CD4-positive, alpha-beta memory T cell (primary cell): Measurements from ENCODE around the gene CABP5. TPM values are rescaled to one million over a fixed set of nuclear protein-coding genes. Genes with fewer than 3 reads are reported as not detected.

Experiments used
- CTCF ChIA-PET: fragments of 350-600 bp; sonication (Branson Sonifier 250); formaldehyde crosslinking; loops from one replicate; lab custom pipeline; 2021; ENCODE audit warnings: inconsistent platforms; ENCODE audit not compliant: partially characterized antibody; lab: Charles Lee
- POLR2A ChIA-PET: fragments of 350-600 bp; sonication (Branson Sonifier 250); formaldehyde crosslinking; loops from one replicate; lab custom pipeline; 2021; ENCODE audit not compliant: partially characterized antibody; lab: Charles Lee
- DNase-seq, 5 donors: peaks; one replicate each; pipeline versions ENCODE4 v3.0.0 to v3.0.0-alpha.2; 2020 to 2022; ENCODE audit warnings: mixed read lengths in 1 of 5
- H3K27ac ChIP-seq: one replicate; pipeline ENCODE4 v1.7.0; 2013; ENCODE audit warnings: low read depth, low read length
- H3K27me3 ChIP-seq: 2 replicates; pipeline ENCODE4 v1.7.0; 2013; ENCODE audit warnings: mild to moderate bottlenecking, low read length, moderate library complexity; ENCODE audit not compliant: insufficient read depth
- H3K36me3 ChIP-seq: 2 replicates; pipeline ENCODE4 v1.7.0; 2013; ENCODE audit warnings: mild to moderate bottlenecking, low read length, moderate library complexity; ENCODE audit not compliant: insufficient read depth
- H3K4me1 ChIP-seq: 2 replicates; pipeline ENCODE4 v1.7.0; 2013; ENCODE audit warnings: mild to moderate bottlenecking, low read length, moderate library complexity; ENCODE audit not compliant: insufficient read depth
- H3K4me3 ChIP-seq, 2 donors: one replicate each; pipeline ENCODE4 v1.7.0; 2013; ENCODE audit warnings: low read length in 2 of 2, mild to moderate bottlenecking in 1 of 2
- H3K9me3 ChIP-seq, 2 donors: one replicate each; pipeline ENCODE4 v1.7.0; 2013; ENCODE audit warnings: low read length in 2 of 2, control low read depth in 1 of 2; ENCODE audit not compliant: control insufficient read depth in 1 of 2
- H3K27ac Mint-ChIP-seq, 7 donors: one replicate each; pipeline ENCODE4 v1.8.0; 2020 to 2021; ENCODE audit warnings: mixed read lengths in 7 of 7, mild to moderate bottlenecking in 6 of 7, inconsistent platforms in 3 of 7, moderate library complexity in 3 of 7
- H3K27me3 Mint-ChIP-seq, 2 donors: one replicate each; pipeline ENCODE4 v1.8.0; 2020 to 2021; ENCODE audit warnings: mixed read lengths in 2 of 2
- H3K36me3 Mint-ChIP-seq, 2 donors: one replicate each; pipeline ENCODE4 v1.8.0; 2020 to 2021; ENCODE audit warnings: mixed read lengths in 2 of 2, inconsistent platforms in 1 of 2, mild to moderate bottlenecking in 1 of 2
- H3K4me1 Mint-ChIP-seq, 4 donors: one replicate each; pipeline ENCODE4 v1.8.0; 2020 to 2021; ENCODE audit warnings: mixed read lengths in 4 of 4, mild to moderate bottlenecking in 1 of 4
- H3K4me3 Mint-ChIP-seq, 8 donors: one replicate each; pipeline ENCODE4 v1.8.0; 2020 to 2021; ENCODE audit warnings: mixed read lengths in 8 of 8, mild to moderate bottlenecking in 7 of 8, moderate library complexity in 6 of 8, inconsistent platforms in 3 of 8
- H3K9me3 Mint-ChIP-seq, 8 donors: one replicate each; pipeline ENCODE4 v1.8.0; 2020 to 2021; ENCODE audit warnings: mixed read lengths in 8 of 8, mild to moderate bottlenecking in 5 of 8, inconsistent platforms in 3 of 8, moderate library complexity in 1 of 8
- intact Hi-C: fragments of 100-400 bp; cut with micrococcal nuclease; formaldehyde crosslinking; loops from one replicate; pipeline ENCODE4 v1.15.1; 2023
- polyA plus RNA-seq, 2 donors: library from polyadenylated mRNA; unstranded; fragments of 300-500 nt; fragmentation: Illumina TruSeq; gene quantifications; one replicate each; pipeline ENCODE4 v1.2.3, GENCODE V29; 2021
- total RNA-seq, 2 experiments: library from RNA; stranded (reverse); gene quantifications; one replicate each; pipeline ENCODE4 v1.2.3, GENCODE V29; 2021

The CABP5 gene
- total and polyA plus RNA-seq, 4 experiments from 2014 or later = not detected

GRCh38 chr19:48029431-48029830, 14.4 kb downstream of the CABP5 start:
- no peaks in the 10 kb centered on the region for H3K4me1 ChIP-seq
- no peak for DNase-seq
- H3K9me3 ChIP-seq = no peaks in the 10 kb centered on the region
- H3K4me3 ChIP-seq = no peak overlapping the region
- Mint-ChIP-seq H3K4me3 (no peak overlapping the region), H3K27me3 (peaks cover 20 to 36% of the 10 kb centered on the region in 2 donors), H3K27ac (no peak overlapping the region), H3K9me3 (peaks cover 0 to 3% (median 0%) of the 10 kb centered on the region in 8 donors), H3K4me1 (no peaks in the 10 kb centered on the region), H3K36me3 (no peaks in the 10 kb centered on the region)
- POLR2A ChIA-PET = no interaction called here
- no peak overlapping the region for H3K27ac ChIP-seq
- CTCF ChIA-PET = no interaction called here
- H3K36me3 ChIP-seq = no peaks in the 10 kb centered on the region
- intact Hi-C loops = no loop called here
- no peaks in the 10 kb centered on the region for H3K27me3 ChIP-seq

DNA sequence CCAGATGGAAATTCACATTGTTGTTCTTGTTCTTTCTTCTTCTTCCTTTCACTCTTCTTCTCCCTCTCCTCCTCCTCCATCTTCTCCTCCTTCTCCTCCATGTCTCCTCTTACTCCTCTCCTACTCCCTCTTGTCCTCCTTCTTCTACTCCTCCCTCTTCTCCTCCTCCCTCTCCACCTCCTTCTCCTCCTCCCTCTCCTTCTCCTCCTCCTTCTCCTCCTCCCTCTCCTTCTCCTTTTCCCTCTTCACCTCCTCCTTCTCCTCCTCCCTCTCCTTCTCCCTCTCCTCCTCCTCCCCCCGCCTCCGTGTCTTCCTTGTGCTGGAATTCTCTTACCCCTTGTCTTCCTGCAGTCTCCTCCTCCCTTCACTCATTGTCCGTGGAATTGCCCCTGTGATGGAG, 18.4 kb downstream of the CABP5 start:
- Histone ChIP-seq H3K27ac (no peak overlapping the region), H3K4me3 (no peak overlapping the region), H3K36me3 (no peaks in the 10 kb centered on the region), H3K27me3 (no peaks in the 10 kb centered on the region), H3K4me1 (no peaks in the 10 kb centered on the region), H3K9me3 (no peaks in the 10 kb centered on the region)
- intact Hi-C loops = no loop called here
- H3K36me3 Mint-ChIP-seq = no peaks in the 10 kb centered on the region
- peaks cover 0 to 2% (median 0%) of the 10 kb centered on the region in 8 donors for H3K9me3 Mint-ChIP-seq
- ChIA-PET POLR2A (no interaction called here), CTCF (no interaction called here)
- DNase-seq = no peak
- H3K27me3 Mint-ChIP-seq = peaks cover 19 to 38% of the 10 kb centered on the region in 2 donors
- no peak overlapping the region for H3K4me3 Mint-ChIP-seq
- no peak overlapping the region for H3K27ac Mint-ChIP-seq
- no peaks in the 10 kb centered on the region for H3K4me1 Mint-ChIP-seq

- intact Hi-C loops = no loop called here
- H3K4me1 ChIP-seq = no peaks in the 10 kb centered on the region
- no peaks in the 10 kb centered on the region for H3K27me3 ChIP-seq
- no peaks in the 10 kb centered on the region for H3K36me3 ChIP-seq
- no peak overlapping the region for H3K27ac ChIP-seq
- ChIA-PET CTCF (no interaction called here), POLR2A (no interaction called here)
- peaks cover 18 to 44% of the 10 kb centered on the region in 2 donors for H3K27me3 Mint-ChIP-seq
- no peaks in the 10 kb centered on the region for H3K9me3 ChIP-seq
- H3K4me3 Mint-ChIP-seq = no peak overlapping the region
- H3K4me1 Mint-ChIP-seq = no peaks in the 10 kb centered on the region
- no peak overlapping the region for H3K27ac Mint-ChIP-seq
- H3K36me3 Mint-ChIP-seq = no peaks in the 10 kb centered on the region
- no peaks in the 10 kb centered on the region for H3K9me3 Mint-ChIP-seq
- DNase-seq = no peak
- no peak overlapping the region for H3K4me3 ChIP-seq
Observed at GRCh38 chr19:48023518-48023917, 20.4 kb downstream of the CABP5 start.

DNA sequence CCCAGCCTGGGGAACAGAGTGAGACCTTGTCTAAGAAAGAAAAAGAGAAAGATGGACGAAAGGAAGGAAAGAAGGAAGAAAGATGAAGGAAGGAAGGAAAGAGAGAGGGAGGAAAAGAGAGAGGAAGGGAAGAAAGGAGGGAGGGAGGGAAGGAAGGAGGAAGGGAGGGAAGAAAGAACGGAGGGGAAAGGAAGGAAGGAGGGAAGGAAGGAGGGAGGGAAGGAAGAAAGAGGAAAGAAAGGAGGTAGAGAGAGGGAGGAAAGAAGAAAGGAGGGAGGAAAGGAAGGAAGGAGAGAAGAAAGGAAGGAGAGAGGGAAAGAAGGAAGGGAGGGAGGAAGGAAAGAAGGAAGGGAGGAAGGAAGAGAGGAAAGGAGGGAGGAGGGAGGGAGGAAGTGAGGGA, 20.9 kb downstream of the CABP5 start:
- ChIA-PET CTCF (no interaction called here), POLR2A (no interaction called here)
- Histone ChIP-seq H3K4me3 (no peak overlapping the region), H3K27me3 (no peaks in the 10 kb centered on the region), H3K36me3 (no peaks in the 10 kb centered on the region), H3K4me1 (no peaks in the 10 kb centered on the region), H3K27ac (no peak overlapping the region), H3K9me3 (no peaks in the 10 kb centered on the region)
- Mint-ChIP-seq H3K27me3 (peaks cover 18 to 48% of the 10 kb centered on the region in 2 donors), H3K4me3 (no peak overlapping the region), H3K9me3 (no peaks in the 10 kb centered on the region), H3K27ac (no peak overlapping the region), H3K4me1 (no peaks in the 10 kb centered on the region), H3K36me3 (no peaks in the 10 kb centered on the region)
- intact Hi-C loops = no loop called here
- no peak for DNase-seq

DNA sequence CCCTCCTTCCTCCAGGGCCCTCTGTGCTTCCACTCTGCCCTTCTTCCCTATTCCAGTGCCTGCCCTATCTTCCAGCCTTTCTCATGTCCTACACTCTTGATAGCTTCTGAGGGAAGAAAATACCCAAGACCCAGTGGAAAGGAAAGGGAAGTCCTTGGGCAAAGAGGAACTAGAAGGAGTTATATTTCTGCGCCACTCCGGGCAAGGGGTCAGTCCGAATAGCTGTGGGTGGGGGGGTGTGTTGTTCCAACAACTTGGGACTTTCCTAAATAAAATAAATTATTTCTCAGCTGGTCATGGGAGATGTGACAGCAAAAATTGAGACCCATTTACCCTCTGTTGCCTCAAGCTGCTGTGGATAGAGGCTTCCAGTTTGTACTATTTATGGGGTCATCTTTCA, 23.2 kb downstream of the CABP5 start:
- H3K9me3 Mint-ChIP-seq = peaks cover 0 to 4% (median 0%) of the 10 kb centered on the region in 8 donors
- no peaks in the 10 kb centered on the region for H3K27me3 ChIP-seq
- no peak overlapping the region for H3K4me3 Mint-ChIP-seq
- H3K4me1 Mint-ChIP-seq = no peaks in the 10 kb centered on the region
- intact Hi-C loops = no loop called here
- H3K4me3 ChIP-seq = no peak overlapping the region
- no peaks in the 10 kb centered on the region for H3K36me3 ChIP-seq
- ChIA-PET CTCF (no interaction called here), POLR2A (no interaction called here)
- no peak overlapping the region for H3K27ac ChIP-seq
- no peaks in the 10 kb centered on the region for H3K36me3 Mint-ChIP-seq
- no peaks in the 10 kb centered on the region for H3K4me1 ChIP-seq
- DNase-seq = no peak
- H3K9me3 ChIP-seq = no peaks in the 10 kb centered on the region
- no peak overlapping the region for H3K27ac Mint-ChIP-seq
- H3K27me3 Mint-ChIP-seq = peaks cover 21 to 47% of the 10 kb centered on the region in 2 donors

DNA sequence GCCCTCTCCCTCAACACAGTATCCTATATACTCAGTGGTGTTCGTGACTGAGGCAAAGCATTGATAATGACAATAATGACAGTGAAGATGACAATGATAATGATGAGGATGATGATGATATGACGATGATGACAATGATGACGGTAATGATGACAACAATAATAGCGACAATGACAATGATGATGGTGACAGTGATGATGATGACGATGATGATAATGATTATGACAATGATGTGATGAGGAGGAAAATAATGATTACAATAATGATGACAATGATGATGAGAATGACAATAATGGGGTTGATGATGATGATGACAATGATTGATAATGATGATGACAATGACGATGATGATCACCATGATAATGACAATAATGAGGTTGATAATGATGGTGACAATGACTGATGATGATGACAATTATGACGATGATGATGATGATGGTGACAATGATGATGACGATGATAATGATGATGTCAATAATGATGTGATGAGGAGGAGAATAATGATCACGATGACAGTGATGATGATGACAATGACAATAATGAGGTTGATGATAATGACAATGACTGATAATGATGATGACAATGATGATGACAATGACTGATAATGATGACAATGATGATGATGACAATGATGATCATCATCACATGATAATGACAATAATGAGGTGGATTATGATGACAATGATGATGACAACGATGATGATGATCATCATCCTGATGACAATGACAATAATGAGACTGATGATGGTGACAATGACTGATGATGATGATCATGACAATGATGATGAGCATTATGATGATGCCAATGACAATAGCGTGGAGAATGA, 32.7 kb downstream of the CABP5 start:
- ChIA-PET POLR2A (no interaction called here), CTCF (no interaction called here)
- Histone ChIP-seq H3K27me3 (no peaks in the 10 kb centered on the region), H3K9me3 (no peaks in the 10 kb centered on the region), H3K27ac (no peak overlapping the region), H3K36me3 (no peaks in the 10 kb centered on the region), H3K4me1 (no peaks in the 10 kb centered on the region), H3K4me3 (no peak overlapping the region)
- Mint-ChIP-seq H3K36me3 (no peaks in the 10 kb centered on the region), H3K27ac (no peak overlapping the region), H3K4me1 (no peaks in the 10 kb centered on the region), H3K9me3 (peaks cover 0 to 14% (median 6%) of the 10 kb centered on the region in 8 donors), H3K4me3 (no peak overlapping the region), H3K27me3 (peaks cover 15 to 19% of the 10 kb centered on the region in 2 donors)
- intact Hi-C loops = no loop called here
- no peak for DNase-seq

DNA sequence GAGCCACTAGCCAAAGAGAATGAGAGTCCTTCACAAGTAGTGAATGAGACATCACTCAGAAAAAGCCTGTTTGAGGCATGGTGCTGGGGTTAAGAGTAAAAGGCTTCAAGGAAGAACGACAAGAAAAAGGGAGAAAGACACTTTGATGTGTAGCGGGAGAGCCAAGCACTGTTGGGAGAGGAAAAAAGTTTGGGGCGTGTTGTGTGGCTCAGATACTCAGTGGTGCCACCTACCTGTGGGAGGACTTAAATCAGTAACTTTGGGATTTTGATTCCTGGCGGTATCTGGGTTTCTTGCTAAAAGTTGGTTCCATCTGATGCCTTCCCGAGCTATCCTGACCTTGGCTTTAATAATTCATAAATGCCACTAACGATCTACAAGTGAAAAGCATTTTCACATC, 37.1 kb downstream of the CABP5 start:
- Histone ChIP-seq H3K36me3 (no peaks in the 10 kb centered on the region), H3K4me3 (no peak overlapping the region), H3K27me3 (no peaks in the 10 kb centered on the region), H3K9me3 (no peaks in the 10 kb centered on the region), H3K4me1 (no peaks in the 10 kb centered on the region), H3K27ac (no peak overlapping the region)
- H3K9me3 Mint-ChIP-seq = peaks cover 0 to 11% (median 5%) of the 10 kb centered on the region in 8 donors
- H3K36me3 Mint-ChIP-seq = no peaks in the 10 kb centered on the region
- H3K4me3 Mint-ChIP-seq = no peak overlapping the region
- H3K27ac Mint-ChIP-seq = no peak overlapping the region
- ChIA-PET CTCF (no interaction called here), POLR2A (no interaction called here)
- H3K27me3 Mint-ChIP-seq = peaks cover 15 to 20% of the 10 kb centered on the region in 2 donors
- no peak for DNase-seq
- H3K4me1 Mint-ChIP-seq = no peaks in the 10 kb centered on the region
- intact Hi-C loops = no loop called here
